Measurements from ENCODE around the gene TTLL1.
"Not testable (repeated sequence)": the region's sequence is repeated elsewhere in the genome, so short reads cannot be mapped to it uniquely, and the experiment has no call there.

The TTLL1 gene

GRCh38 chr22:43110927-43111623, 21.9 kb upstream of the TTLL1 start:
- DNase-seq (ENCODE audit: extremely low read depth in 1 of 2, low read depth in 1 of 2): no peak

GRCh38 chr22:43110444-43110926, 21.3 kb upstream of the TTLL1 start, which contains the start of gene BIK:
TSS of gene BIK (plus strand) at chr22:43110750. CDS start at chr22:43124023, 13,273 bp downstream.
- no peak for DNase-seq (ENCODE audit: extremely low read depth in 1 of 2, low read depth in 1 of 2)

GRCh38 chr22:43109921-43110443, 20.8 kb upstream of the TTLL1 start:
- no peak for DNase-seq (ENCODE audit: extremely low read depth in 1 of 2, low read depth in 1 of 2)

- DNase-seq (ENCODE audit: extremely low read depth in 1 of 2, low read depth in 1 of 2): no peak
Observed at GRCh38 chr22:43109511-43109910, 20.3 kb upstream of the TTLL1 start.

GRCh38 chr22:43106302-43106701, 17.1 kb upstream of the TTLL1 start:
- DNase-seq (ENCODE audit: extremely low read depth in 1 of 2, low read depth in 1 of 2): no peak

GRCh38 chr22:43104950-43105349, 15.8 kb upstream of the TTLL1 start:
- not testable (repeated sequence) for DNase-seq (ENCODE audit: extremely low read depth in 1 of 2, low read depth in 1 of 2)

- DNase-seq (ENCODE audit: extremely low read depth in 1 of 2, low read depth in 1 of 2): not testable (repeated sequence)
Observed at GRCh38 chr22:43104056-43104625, 14.9 kb upstream of the TTLL1 start.

GRCh38 chr22:43101306-43101705, 12.1 kb upstream of the TTLL1 start:
- no peak for DNase-seq (ENCODE audit: extremely low read depth in 1 of 2, low read depth in 1 of 2)

- DNase-seq (ENCODE audit: extremely low read depth in 1 of 2, low read depth in 1 of 2): no peak
Observed at GRCh38 chr22:43100225-43100624, 11.0 kb upstream of the TTLL1 start.

- no peak for DNase-seq (ENCODE audit: extremely low read depth in 1 of 2, low read depth in 1 of 2)
Observed at GRCh38 chr22:43099095-43099494, 9.9 kb upstream of the TTLL1 start.

GRCh38 chr22:43098356-43098755, 9.2 kb upstream of the TTLL1 start:
- DNase-seq (ENCODE audit: extremely low read depth in 1 of 2, low read depth in 1 of 2): no peak

- no peak for DNase-seq (ENCODE audit: extremely low read depth in 1 of 2, low read depth in 1 of 2)
Observed at GRCh38 chr22:43096420-43096819, 7.2 kb upstream of the TTLL1 start.

- no peak for DNase-seq (ENCODE audit: extremely low read depth in 1 of 2, low read depth in 1 of 2)
Observed at GRCh38 chr22:43094551-43094950, 5.4 kb upstream of the TTLL1 start.

GRCh38 chr22:43094085-43094484, 4.9 kb upstream of the TTLL1 start:
- no peak for DNase-seq (ENCODE audit: extremely low read depth in 1 of 2, low read depth in 1 of 2)

GRCh38 chr22:43092085-43092484, 2.9 kb upstream of the TTLL1 start:
- DNase-seq (ENCODE audit: extremely low read depth in 1 of 2, low read depth in 1 of 2): no peak

GRCh38 chr22:43090130-43090789, 1.1 kb upstream of the TTLL1 start:
- DNase-seq (ENCODE audit: extremely low read depth in 1 of 2, low read depth in 1 of 2): peak in 1 of 2 donors; percentile 36

- DNase-seq (ENCODE audit: extremely low read depth in 1 of 2, low read depth in 1 of 2): no peak
Observed at GRCh38 chr22:43088627-43088983, 586 bp downstream of the TTLL1 start.

- DNase-seq (ENCODE audit: extremely low read depth in 1 of 2, low read depth in 1 of 2): no peak
Observed at GRCh38 chr22:43085658-43086606, 3.3 kb downstream of the TTLL1 start.

GRCh38 chr22:43081968-43082367, 7.2 kb downstream of the TTLL1 start:
- no peak for DNase-seq (ENCODE audit: extremely low read depth in 1 of 2, low read depth in 1 of 2)

- no peak for DNase-seq (ENCODE audit: extremely low read depth in 1 of 2, low read depth in 1 of 2)
Observed at GRCh38 chr22:43080616-43081015, 8.6 kb downstream of the TTLL1 start.

- no peak for DNase-seq (ENCODE audit: extremely low read depth in 1 of 2, low read depth in 1 of 2)
Observed at GRCh38 chr22:43079742-43080141, 9.4 kb downstream of the TTLL1 start.
